HUES48 (cell line): ENCODE data around the gene DNAI4.
"Not testable (repeated sequence)": the region's sequence is repeated elsewhere in the genome, so short reads cannot be mapped to it uniquely, and the experiment has no call there.

ENCODE experiments used
- H3K27ac ChIP-seq: one replicate; pipeline ENCODE4 v1.7.0; 2013; ENCODE audit warnings: low read depth, low read length, inconsistent platforms
- H3K27me3 ChIP-seq: 2 replicates; pipeline ENCODE4 v1.6.1; 2013; ENCODE audit warnings: mild to moderate bottlenecking, low read length; ENCODE audit not compliant: control insufficient read depth, insufficient read depth
- H3K36me3 ChIP-seq: 2 replicates; pipeline ENCODE4 v1.6.1; 2013; ENCODE audit warnings: low read length; ENCODE audit not compliant: control insufficient read depth, insufficient read depth
- H3K4me1 ChIP-seq: 2 replicates; pipeline ENCODE4 v1.6.1; 2013; ENCODE audit warnings: mild to moderate bottlenecking, low read length; ENCODE audit not compliant: control insufficient read depth, insufficient read depth
- H3K4me3 ChIP-seq: 2 replicates; pipeline ENCODE4 v1.5.1; 2013; ENCODE audit warnings: mild to moderate bottlenecking, low read depth, low read length
- H3K9ac ChIP-seq: 2 replicates; pipeline ENCODE4 v1.6.1; 2013; ENCODE audit warnings: mild to moderate bottlenecking, low read depth, low read length, moderate library complexity
- H3K9me3 ChIP-seq: 2 replicates; pipeline ENCODE4 v1.6.1; 2013; ENCODE audit warnings: low read length; ENCODE audit not compliant: control insufficient read depth, insufficient read depth

Gene DNAI4

DNA sequence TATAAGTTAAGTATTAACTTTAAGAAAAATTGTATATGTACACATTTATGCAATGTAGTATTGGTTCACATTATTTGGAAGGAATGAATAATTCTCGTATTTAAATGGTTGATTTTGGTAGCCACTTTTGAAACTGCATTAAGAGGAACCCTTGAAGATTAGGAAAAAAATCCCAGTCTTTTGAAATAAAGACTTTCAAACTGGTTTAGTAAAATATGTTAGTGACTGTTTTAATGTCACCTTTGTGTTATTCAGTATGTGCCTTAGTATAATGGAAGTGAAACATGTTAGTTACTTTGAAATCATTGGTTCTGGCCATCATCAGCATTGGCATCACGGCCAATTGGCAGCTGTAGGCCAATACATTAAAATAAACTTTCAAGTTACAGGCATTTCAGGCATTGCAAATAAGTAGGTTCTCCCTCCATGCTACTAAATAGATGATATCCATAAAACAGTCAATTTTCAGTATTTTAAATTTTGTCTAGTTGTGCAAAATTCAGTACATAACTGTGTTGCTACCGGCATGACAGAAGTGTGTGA is 4.6 kb upstream of the DNAI4 start:
- Histone ChIP-seq H3K4me1 (peaks cover 28% of the 10 kb centered on the region; the same call in 1 of the 2 replicates), H3K4me3 (peak overlapping the region; percentile 92), H3K9ac (no peak overlapping the region), H3K9me3 (no peaks in the 10 kb centered on the region), H3K36me3 (0 out of 2 replicates have a peak, but pooled peaks cover 4% of the 10 kb centered on the region), H3K27ac (no peak overlapping the region), H3K27me3 (no peaks in the 10 kb centered on the region)

DNA sequence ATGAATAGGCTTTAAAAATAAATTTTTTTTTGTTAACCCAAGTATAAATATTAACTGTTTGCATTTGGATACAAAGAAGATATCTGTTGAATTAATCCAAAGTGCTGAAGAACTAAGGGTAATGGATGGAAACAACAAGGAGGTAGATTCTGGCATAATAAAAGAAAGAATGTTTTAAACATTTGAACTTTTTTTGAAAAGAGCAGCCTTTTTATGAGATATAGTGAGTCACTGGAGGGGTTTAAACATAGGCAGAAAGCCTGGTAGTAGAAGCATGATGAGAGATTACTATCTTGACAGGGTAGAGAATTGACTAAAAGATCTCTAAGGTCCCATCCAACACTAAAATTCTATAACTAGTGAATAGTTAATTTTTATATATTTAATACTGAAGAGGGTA is 2.9 kb upstream of the DNAI4 start:
- H3K9ac ChIP-seq = no peak overlapping the region
- H3K4me1 ChIP-seq = peaks cover 12% of the 10 kb centered on the region; the same call in 1 of the 2 replicates

DNA sequence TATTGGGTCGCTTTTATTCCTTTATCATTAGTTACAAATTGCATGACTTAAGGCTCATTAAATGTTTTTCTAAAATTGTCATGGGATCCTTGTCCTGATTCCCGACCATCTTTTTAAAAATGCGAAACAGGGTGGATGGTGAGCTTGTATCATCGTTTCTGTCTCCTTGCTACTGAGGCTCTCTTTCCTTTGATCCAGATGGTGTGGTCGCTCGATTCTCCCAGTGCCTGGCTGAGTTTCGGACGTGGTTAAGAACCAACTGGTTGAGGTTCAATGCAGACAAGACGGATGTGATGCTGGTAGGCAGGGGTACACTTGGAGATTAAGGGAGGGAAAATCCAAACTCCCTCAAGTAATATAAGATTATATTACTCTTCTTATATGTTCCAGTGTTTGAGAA is 1.3 kb upstream of the DNAI4 start:
- Histone ChIP-seq H3K36me3 (0 out of 2 replicates have a peak, but pooled peaks cover 4% of the 10 kb centered on the region), H3K4me3 (peak overlapping the region; percentile 91), H3K4me1 (peaks cover 6% of the 10 kb centered on the region; the same call in 1 of the 2 replicates), H3K27ac (peak overlapping the region; percentile 95), H3K27me3 (no peaks in the 10 kb centered on the region), H3K9ac (peak overlapping the region; percentile 77), H3K9me3 (no peaks in the 10 kb centered on the region)

More for the DNA sequence above, 2.9 kb upstream of the DNAI4 start:
- Histone ChIP-seq H3K27ac (no peak overlapping the region), H3K27me3 (no peaks in the 10 kb centered on the region), H3K4me3 (no peak overlapping the region), H3K36me3 (0 out of 2 replicates have a peak, but pooled peaks cover 4% of the 10 kb centered on the region), H3K9me3 (no peaks in the 10 kb centered on the region)

DNA sequence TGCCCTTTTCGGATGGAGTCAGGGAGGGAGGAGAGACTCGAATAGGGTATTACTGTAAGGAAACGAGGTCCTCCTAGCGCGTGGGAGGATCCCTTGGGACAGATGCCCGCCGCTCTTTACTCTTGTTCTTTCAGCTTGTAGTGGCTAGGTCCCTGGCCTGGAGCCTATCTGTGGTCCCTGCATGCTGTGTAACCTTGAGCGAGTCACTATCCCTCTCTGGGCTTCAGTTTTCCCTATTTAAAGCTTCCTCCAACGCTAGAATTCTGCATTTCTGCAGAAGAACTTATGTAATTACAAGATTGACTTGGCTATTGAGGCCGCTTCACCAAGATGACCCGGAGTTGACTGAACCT is 878 bp upstream of the DNAI4 start:
- peak overlapping the region; percentile 95 for H3K27ac ChIP-seq
- H3K9ac ChIP-seq = peak overlapping the region; percentile 77
- 0 out of 2 replicates have a peak, but pooled peaks cover 4% of the 10 kb centered on the region for H3K36me3 ChIP-seq
- H3K4me3 ChIP-seq = peak overlapping the region; percentile 91
- no peaks in the 10 kb centered on the region for H3K9me3 ChIP-seq
- H3K27me3 ChIP-seq = no peaks in the 10 kb centered on the region
- H3K4me1 ChIP-seq = peaks cover 6% of the 10 kb centered on the region; the same call in 1 of the 2 replicates

DNA sequence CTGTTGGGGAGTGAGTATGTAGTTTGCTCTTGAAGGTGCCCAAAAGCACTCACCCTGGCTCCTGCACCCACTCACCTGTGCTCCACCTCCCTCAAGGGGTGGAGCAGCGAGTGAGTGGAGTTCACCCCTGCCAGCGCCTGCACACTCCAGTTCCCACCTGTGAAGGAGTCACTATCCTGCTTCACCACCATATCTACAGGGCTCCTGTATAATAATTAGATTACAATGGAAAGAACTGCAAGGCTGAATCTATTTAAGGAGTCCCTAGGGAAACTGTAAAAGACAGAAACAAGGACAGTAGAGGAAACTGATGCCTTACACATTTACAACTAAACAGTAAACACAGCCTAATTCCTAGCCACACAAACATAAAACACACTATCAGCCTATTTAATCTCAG is 4.1 kb downstream of the DNAI4 start:
- Histone ChIP-seq H3K4me1 (no peaks in the 10 kb centered on the region; the same call in 1 of the 2 replicates), H3K9me3 (peaks cover 9% of the 10 kb centered on the region; the same call in 1 of the 2 replicates), H3K9ac (no peak overlapping the region), H3K27ac (no peak overlapping the region), H3K36me3 (no peaks in the 10 kb centered on the region), H3K27me3 (no peaks in the 10 kb centered on the region), H3K4me3 (no peak overlapping the region)

DNA sequence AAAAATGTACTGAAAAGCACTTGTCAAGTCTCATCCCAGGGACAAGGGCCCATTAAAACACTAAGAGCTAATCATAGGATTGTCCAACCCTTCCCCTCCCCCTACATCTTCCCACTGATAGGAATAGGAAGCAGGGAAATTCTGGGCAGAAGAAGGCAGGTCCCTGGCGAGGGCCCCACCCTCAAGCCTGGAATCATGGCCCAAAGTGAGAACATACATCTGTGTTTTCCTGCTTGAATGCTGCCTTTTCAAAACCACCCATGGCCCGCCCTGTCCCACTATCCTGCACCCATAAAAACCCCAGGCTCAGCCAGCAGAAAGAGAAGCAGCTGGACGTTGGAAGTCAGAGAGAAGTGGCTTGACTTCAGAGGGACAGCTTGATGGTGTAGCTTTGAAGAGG is 4.8 kb downstream of the DNAI4 start:
- Histone ChIP-seq H3K27me3 (no peaks in the 10 kb centered on the region), H3K9ac (no peak overlapping the region), H3K27ac (no peak overlapping the region), H3K4me1 (no peaks in the 10 kb centered on the region; the same call in 1 of the 2 replicates), H3K36me3 (no peaks in the 10 kb centered on the region), H3K9me3 (peaks cover 9% of the 10 kb centered on the region; the same call in 1 of the 2 replicates), H3K4me3 (no peak overlapping the region)

DNA sequence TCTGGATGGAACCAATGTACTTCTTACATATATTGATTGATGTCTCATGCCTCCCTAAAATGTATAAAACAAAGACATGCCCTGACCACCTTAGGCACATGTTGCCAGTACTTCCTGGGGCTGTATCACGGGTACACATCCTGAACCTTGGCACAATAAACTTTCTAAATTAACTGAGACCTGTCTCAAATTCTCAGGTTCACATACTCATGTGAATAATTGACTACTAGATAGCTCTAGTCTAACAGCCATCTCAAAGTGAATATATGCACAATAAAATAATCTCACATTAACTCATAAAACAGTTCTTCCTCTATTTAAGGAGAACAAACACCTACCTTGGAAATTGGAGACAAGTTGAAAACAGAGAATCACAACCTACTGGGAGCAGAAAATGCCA is 5.6 kb downstream of the DNAI4 start:
- no peak overlapping the region for H3K9ac ChIP-seq
- H3K36me3 ChIP-seq = no peaks in the 10 kb centered on the region
- peaks cover 9% of the 10 kb centered on the region; the same call in 1 of the 2 replicates for H3K9me3 ChIP-seq
- H3K4me1 ChIP-seq = no peaks in the 10 kb centered on the region; the same call in 1 of the 2 replicates
- no peak overlapping the region for H3K27ac ChIP-seq
- no peak overlapping the region for H3K4me3 ChIP-seq
- H3K27me3 ChIP-seq = no peaks in the 10 kb centered on the region

DNA sequence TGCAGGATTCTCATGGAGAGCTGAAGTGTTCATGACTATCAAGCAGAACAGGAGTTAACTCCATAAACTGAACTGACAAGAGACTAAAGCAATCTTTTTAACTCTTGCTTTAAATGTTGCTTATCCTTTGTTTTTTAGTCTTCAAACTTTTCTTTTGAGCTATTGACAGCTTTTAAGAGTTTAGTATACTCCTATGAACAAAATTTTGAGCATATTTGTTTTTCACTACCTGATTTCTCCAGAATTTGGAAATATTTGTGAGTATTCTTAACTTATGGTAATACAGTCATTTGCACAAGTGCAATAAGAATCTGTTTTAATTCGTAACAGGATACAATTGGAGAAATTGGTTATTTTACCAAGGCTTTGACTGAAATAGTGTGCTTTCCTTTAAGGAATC is 7.2 kb downstream of the DNAI4 start:
- H3K4me1 ChIP-seq = peaks cover 4% of the 10 kb centered on the region; the same call in 1 of the 2 replicates
- H3K4me3 ChIP-seq = no peak overlapping the region
- H3K9me3 ChIP-seq = peaks cover 9% of the 10 kb centered on the region; the same call in 1 of the 2 replicates
- no peak overlapping the region for H3K27ac ChIP-seq
- no peaks in the 10 kb centered on the region for H3K27me3 ChIP-seq
- H3K9ac ChIP-seq = no peak overlapping the region
- no peaks in the 10 kb centered on the region for H3K36me3 ChIP-seq

DNA sequence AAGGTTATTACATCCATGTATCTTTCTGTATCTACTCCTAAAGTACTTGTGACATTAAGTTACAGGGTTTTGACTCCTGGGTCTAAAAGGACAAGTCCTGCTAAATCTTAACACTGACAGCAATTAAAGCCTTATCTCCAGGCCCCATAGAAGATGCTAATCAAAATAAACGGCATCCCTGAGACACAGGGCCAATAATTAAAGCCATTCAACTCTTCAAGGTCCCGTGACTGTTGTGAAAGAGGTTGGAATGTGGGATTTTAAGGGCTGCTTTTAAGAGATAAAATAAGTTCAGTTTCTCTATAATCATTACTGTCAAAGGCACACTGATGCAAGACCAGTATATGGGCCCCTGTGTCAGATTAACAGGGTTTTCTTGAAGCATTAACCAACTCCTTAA is 8.3 kb downstream of the DNAI4 start:
- H3K4me3 ChIP-seq = no peak overlapping the region
- H3K9ac ChIP-seq = no peak overlapping the region
- peaks cover 9% of the 10 kb centered on the region; the same call in 1 of the 2 replicates for H3K9me3 ChIP-seq
- no peaks in the 10 kb centered on the region for H3K27me3 ChIP-seq
- no peak overlapping the region for H3K27ac ChIP-seq
- peaks cover 4% of the 10 kb centered on the region; the same call in 1 of the 2 replicates for H3K4me1 ChIP-seq
- no peaks in the 10 kb centered on the region for H3K36me3 ChIP-seq

DNA sequence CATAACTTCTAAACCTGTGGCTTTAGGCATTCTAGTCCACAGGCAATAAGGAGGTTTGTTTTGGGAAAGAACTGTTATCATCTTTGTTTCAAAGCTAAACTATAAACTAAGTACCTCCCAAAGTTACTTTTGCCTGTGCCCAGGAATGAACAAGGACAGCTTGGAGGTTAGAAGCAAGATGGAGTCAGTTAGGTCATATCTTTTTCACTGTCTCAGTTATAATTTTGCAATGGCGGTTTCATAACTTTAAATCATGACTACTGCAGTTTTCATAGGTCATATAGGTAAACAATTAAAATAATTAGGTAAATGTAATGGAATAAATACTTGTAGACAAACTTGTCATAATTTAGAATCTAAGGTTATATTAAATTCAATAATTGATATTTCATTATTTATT is 9.5 kb downstream of the DNAI4 start:
- H3K9me3 ChIP-seq, H3K27ac ChIP-seq, H3K4me3 ChIP-seq: not testable (repeated sequence)

DNA sequence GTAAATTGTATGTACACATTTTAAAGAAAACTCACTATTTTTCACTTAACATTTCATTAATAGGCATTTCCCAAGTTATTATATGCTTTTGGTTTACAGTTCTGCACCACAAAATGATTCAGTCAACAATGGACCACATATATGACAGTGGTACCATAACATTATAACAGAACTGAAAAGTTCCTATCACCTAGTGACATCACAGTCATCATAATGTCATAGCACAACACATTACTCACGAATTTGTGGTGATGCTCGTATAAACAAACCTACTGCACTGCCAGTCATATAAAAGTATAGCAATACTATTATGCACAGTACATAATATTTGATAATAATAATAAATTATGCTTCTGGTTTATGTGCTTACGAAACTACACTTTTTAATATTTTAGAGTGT is 30.9 kb downstream of the DNAI4 start:
- Histone ChIP-seq H3K9ac (no peak overlapping the region), H3K27me3 (no peaks in the 10 kb centered on the region), H3K4me3 (no peak overlapping the region), H3K4me1 (no peaks in the 10 kb centered on the region), H3K9me3 (no peaks in the 10 kb centered on the region), H3K27ac (no peak overlapping the region), H3K36me3 (no peaks in the 10 kb centered on the region)

More for the DNA sequence above, 9.5 kb downstream of the DNAI4 start:
- H3K9ac ChIP-seq, H3K4me1 ChIP-seq, H3K36me3 ChIP-seq, H3K27me3 ChIP-seq: not testable (repeated sequence)
